ENCODE data around the gene RBBP8.

- TF ChIP-seq GATA3 (IDR thresholded peaks at IDR 0.05; ENCODE audit: low read depth, low read length) = no peak
- TF ChIP-seq GATA2 (IDR thresholded peaks at IDR 0.05; ENCODE audit: low read depth, low read length) = no peak
These were observed 54.5 kb downstream of the RBBP8 start for GRCh38 chr18:22987547-22988189.

Measured in SH-SY5Y (cell line).